ENCODE measurements around the gene HOXC4.

Gene HOXC4

DNA sequence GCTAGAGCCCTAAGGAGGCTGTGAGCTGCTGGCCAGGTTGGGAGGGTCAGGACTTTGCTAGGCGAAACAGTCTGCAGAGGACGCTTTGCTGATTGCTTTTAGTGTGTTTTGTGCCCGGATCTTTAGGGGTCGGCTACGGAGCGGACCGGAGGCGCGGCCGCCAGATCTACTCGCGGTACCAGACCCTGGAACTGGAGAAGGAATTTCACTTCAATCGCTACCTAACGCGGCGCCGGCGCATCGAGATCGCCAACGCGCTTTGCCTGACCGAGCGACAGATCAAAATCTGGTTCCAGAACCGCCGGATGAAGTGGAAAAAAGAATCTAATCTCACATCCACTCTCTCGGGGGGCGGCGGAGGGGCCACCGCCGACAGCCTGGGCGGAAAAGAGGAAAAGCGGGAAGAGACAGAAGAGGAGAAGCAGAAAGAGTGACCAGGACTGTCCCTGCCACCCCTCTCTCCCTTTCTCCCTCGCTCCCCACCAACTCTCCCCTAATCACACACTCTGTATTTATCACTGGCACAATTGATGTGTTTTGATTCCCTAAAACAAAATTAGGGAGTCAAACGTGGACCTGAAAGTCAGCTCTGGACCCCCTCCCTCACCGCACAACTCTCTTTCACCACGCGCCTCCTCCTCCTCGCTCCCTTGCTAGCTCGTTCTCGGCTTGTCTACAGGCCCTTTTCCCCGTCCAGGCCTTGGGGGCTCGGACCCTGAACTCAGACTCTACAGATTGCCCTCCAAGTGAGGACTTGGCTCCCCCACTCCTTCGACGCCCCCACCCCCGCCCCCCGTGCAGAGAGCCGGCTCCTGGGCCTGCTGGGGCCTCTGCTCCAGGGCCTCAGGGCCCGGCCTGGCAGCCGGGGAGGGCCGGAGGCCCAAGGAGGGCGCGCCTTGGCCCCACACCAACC is 23.9 kb upstream of the HOXC4 start:
- DNase-seq = no peak

DNA sequence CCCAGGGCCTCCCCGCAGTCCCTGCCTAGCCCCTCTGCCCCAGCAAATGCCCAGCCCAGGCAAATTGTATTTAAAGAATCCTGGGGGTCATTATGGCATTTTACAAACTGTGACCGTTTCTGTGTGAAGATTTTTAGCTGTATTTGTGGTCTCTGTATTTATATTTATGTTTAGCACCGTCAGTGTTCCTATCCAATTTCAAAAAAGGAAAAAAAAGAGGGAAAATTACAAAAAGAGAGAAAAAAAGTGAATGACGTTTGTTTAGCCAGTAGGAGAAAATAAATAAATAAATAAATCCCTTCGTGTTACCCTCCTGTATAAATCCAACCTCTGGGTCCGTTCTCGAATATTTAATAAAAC is 23.2 kb upstream of the HOXC4 start:
- DNase-seq = no peak

DNA sequence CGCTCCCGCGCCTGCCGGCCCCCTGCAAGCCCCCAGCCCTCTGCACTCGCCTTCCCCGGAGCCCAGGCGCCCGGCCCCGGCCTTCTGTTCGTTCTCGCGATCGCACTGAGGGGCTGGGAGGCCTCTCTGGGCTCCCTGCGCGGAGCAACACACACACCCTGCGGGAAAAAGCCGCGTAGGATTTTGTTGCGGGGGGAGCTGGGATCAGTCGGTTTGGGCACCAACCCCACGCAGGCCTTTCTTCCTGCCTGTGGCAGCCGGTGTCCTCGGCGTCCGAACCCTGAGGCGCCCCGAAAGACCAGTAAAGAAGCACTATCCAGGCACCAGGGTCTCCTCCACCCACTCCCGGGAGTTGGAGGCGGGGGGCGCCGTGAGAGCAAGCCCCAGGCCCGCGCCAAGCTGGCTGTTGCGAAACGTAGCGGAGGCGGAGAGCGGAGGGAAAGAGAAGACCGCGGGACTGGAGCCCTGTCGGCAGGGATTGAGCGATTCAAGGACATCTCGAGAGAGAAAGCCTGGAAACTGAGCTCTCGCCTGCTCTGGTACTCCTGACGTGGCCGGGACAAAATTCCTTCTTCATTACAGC is 22.7 kb upstream of the HOXC4 start:
- DNase-seq = no peak

DNA sequence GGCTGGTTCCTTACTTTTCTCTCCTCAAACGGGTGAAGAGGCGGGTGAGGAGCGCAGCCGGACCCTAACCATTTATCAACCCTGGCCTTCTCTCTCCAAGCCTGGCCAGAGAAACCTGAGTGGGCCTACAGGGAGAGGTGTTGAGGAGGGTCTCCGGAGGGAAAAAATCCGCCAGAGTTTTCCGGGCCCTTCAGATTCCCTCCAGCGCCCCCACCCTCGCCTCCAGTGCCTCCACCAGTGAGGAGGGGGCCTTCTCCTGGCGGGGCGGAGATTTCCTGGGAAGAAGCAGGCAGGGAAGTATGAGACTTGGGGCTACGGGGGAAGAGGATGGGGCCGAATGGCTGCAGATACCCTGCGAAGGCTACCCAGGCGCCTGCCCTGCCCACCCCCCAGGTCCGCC is 22.2 kb upstream of the HOXC4 start:
- no peak for DNase-seq

DNA sequence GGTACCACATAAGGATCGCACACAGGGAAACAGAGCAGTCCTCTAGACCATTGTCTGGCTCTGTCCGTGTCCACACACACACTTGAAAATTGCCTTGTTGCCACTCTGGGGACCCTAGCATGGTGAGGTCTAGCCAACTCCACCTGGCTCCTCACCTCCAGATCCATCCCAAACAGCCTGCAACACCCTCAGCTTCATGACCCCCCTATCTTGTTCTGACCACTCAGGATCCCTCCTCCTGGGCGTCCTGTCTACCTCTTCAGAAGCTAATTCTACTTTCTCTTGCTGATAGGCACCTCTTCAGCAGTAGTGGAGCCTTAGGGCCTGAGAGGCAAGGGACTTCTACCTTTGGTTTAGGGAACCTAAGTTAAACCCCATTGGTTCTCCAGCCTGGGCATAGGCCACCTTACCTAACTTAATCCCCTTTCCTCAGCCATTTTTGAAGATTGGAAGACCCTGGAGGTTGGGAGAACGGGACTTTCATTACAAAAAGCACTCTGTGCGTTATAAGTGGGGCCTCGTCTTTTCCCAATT is 21.5 kb upstream of the HOXC4 start:
- no peak for DNase-seq

DNA sequence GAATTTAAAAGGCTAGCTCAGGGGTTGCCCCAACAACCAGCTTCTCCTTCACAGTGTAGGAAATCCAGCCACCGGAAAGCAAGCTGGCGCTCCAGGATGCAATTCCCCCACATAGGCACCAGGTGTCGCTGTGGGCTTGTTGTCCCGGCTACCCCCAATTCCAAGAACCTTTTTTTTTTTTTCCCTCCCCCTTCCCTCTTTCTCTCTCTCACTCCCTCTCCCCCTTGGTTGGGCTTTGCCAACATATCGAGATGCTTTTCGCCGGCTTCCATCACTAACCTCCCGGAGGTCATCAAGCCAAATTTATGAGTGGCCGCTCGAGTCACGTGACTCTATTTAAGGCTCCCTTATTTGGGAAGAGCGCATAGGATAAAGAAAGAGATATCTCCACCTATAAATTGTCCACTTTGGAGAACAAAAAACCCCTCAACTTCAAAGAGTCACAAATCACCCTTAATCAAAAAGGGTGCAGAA is 21.0 kb upstream of the HOXC4 start, which contains the start of gene HOXC5:
TSS of gene HOXC5 (plus strand) at position 424 of the 474 bp plus-strand sequence. CDS start 73 bp downstream, outside the sequence.
- peak; percentile 69 for DNase-seq

DNA sequence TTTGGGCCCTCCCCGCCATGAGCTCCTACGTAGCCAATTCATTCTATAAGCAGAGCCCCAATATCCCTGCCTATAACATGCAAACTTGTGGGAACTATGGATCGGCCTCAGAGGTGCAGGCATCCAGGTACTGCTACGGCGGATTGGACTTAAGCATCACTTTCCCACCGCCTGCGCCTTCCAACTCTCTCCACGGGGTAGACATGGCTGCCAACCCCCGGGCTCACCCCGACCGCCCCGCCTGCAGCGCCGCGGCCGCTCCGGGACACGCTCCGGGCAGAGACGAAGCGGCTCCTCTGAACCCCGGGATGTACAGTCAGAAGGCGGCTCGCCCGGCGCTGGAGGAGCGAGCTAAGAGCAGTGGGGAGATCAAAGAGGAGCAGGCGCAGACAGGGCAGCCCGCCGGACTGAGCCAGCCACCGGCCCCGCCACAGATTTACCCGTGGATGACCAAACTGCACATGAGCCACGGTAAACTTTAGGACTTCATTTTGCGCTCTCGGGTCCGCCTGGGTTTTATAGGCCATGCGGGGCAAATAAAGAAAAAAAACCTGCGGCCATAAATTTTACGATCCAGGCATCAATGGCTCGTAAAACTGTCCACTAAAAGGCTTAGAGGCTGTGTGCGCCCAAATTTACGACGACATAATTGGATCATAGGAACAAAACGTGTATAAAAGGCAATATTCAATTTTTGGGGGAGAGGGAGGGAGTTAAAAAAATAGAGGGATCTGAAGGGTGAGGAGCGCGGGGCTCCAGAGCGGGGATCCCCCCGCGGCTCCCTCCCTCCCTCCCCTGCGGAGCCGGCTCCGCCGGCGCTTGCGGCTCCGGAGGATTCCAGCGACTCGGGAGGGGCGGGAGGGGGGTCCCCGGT is 20.3 kb upstream of the HOXC4 start:
- DNase-seq = peak; percentile 28

DNA sequence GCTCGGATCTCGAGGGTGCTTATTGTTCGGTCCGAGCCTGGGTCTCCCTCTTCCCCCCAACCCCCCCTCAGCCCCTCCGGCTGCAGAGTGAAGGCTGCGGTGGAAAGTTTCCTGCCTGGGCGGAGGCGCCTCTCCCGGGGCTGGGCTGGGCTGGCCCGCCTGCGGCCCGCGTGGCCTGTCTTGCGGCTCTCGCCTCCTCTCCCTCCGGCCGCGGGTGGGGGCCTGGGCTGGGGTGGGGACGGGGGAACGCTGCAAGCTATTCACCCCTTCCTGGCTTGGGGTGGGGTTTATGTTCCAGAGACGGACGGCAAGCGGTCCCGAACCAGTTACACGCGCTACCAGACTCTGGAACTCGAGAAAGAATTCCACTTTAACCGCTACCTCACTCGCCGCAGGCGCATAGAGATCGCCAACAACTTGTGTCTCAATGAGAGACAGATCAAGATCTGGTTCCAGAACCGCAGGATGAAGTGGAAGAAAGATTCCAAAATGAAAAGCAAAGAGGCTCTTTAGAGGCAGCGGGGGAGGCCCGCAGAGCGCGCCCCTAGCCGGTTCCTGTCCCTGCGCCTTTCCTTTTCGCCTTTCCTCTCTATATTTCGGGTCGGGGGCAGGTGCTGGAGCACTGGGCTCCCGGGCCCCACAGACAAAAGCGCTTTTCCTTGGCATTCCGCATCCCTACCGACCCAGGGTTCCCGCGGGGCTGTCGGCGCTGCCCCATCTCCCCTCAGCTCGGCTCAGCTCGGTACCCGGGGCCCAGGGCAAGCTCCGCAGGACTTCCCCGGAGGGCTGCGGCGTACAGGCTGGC is 19.5 kb upstream of the HOXC4 start:
- no peak for DNase-seq

DNA sequence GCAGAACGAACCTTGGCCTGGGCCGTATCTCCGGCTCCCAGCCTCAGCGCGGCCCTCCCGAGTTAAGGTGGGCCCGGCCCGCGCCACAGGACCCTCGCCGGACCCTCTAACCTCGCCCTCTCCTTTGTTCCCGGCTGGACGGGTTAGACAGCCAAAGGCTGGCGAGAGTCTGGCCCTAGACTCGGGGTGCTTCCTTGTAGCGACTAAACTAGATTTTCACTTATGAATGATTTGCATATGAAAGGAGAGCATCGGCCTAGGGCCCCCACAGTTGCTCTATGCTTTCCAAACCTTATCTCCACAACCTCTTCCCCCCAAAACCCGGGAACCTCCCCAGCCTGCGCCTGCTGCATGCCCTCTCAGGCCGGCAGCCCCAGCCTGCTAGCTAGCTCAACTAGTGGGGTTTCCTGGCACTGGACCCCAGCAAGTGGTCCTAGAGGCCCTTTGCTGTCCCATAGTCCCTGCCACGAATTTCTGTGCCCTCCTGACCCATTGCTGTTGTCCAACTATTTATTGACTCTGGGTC is 18.8 kb upstream of the HOXC4 start:
- DNase-seq = no peak

DNA sequence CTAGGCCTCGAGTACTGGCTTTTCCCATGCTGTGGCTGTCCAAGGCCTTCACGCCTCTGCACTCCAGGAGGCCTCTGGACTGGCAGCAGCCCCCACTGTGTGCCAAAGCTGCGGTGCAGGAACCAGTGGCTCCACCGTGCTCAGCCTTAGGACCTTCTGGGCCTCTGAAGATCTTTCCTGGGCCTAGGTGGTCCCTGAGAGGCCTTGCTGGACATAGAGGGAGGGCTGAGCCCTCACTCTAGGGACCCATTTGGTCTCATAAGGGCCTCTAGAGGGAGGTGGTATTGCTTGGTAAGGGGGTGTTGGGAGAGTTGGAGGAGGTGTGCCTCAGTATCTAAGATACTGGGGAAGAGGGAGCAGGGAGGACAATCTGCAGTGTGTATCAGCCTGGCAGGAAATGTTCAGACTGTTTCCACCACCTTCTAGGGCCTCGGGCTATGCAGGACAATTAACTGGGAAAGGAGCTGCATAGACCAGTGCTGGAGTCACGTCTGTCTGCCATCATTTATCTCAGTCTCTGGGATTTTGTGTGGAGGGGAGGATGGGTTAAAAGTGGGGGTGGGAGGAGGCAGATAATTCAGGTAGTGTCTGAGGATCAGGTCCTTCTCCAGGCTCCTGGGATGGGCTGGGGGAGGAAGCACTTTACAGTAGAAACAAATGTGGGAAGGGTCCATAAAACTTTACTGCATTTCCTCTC is 17.9 kb upstream of the HOXC4 start:
- no peak for DNase-seq

DNA sequence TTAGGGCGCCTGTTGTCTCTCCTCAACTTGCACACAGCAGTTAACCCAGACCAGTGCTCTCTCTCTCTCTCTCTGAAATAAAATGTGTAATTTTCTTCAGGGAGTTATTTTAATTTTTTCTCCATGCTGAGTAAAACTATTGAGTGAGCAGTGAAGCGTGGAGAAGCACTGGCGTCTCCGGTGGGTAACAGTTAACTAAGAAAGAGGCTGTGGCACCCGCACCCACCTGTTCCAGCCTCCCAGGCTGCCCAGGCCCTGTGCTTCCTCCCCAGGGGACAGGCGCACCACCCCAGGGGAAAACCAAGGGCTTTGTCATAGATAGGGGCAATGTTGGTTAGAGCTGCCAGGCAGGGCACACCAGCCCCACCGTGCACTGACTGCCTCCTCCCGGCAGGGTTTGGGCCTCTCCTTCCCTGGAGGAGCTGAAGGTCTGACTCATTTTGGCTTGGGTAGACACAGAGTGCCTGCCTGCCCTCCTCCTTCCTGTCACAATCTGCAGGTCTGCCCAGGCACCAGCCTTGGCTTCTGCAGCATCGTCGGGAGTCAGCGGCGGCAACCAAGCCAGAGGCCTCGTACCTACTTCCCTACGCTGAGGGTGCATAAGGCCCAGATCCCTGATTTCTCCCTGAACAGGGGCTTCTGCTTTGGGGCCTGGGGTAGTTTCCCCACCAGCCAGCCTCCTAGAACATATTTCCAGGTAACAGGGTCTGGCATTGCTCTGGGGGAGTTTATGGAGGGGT is 16.8 kb upstream of the HOXC4 start:
- DNase-seq = no peak

DNA sequence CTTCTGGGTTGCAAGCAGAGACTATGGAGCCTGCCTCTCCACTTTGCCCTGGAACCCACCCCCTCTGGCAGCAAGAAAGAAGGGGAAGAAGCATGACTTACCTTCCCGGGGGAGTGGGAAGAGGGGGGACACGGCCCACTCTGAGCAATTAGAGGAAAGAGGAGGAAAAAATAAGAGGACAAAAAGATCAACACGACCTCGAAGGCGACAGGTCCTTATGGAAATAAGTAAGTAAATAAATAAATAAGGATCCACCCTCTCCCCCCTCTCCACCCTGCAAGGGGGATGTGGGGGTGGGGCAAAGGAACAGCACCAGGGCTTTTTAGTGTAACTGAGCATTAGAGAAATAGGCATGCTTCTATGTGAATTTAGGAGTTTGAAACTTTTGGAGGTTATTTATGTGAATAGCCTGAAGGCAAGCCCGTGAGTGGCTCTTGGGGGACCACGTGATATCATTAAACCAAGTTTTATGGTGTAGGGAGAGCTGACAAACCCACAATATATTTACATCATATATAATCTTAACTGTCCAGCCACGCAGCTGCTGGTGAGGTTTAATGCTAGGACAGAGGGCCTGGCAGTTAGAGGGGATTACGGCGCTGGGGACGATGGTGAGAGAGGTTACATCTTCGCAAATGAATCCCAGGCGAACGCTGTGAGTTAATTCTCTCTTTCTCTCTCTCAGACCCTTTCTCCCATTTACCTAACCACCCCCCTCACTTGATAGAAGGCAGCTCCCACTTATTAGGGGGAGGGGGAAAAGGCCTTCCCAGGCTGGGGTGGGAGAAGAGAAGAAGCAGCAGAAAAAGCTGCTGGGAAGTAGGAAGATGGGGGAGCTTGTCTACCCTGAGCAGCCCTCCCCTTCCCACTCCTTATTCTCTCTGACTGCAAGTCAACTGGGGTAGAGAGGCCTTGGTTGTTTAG is 16.0 kb upstream of the HOXC4 start:
- DNase-seq = no peak

DNA sequence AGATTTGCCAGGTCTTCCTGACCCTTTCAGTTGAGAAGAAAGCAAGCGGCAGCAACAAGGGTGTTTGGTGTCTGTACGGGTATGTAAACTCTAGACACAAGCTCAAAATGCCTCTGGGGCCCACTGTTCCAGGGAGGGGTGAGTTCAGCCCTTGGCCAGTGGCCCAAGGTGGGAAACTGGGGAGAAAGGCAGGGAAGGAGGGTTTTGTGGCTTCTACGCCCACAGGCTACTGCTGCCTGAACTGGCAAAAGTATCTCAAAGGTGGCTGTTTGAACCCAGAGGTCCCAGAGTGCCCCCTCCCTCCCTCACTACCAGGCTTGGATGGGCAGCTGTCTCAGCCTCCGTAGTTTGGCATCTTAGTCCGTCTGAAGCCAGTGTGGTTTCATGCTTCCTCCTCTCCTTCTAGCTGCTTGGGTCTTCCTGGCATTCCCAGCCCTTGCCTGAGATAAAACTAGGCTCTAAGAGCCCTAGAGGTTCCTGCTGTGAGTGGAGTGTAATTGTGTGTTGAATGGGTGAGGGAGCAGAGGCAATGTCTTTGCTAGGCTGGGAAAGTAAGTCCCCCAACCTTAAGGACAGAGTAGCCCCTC is 15.3 kb upstream of the HOXC4 start:
- peak; percentile 8 for DNase-seq

DNA sequence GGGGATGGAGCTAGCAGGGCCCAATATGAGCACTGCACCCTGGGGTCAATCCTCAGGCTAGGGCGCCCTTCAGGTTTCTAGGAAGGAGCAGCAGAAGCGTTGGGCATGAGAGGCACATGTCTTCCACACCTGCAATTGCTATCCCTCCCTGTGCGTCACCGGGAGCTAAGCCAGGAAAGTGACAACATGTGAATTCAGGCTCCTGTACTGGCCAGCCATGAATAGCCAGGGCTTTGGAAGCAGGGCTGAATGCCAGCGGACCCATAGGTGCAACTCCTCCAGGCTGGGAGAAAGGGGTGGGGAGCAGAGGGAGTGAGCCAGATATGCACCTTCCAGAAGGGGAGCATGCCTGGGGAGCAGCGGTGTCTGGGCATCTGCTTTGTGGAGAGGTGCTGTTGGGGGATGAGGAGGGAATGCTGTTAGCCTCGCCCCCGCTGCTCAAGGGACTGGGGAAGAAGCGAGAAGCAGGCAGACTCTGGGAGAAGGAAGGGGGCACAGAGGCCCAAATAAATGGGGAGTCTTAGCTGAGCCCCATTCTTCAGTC is 14.7 kb upstream of the HOXC4 start:
- DNase-seq = no peak

DNA sequence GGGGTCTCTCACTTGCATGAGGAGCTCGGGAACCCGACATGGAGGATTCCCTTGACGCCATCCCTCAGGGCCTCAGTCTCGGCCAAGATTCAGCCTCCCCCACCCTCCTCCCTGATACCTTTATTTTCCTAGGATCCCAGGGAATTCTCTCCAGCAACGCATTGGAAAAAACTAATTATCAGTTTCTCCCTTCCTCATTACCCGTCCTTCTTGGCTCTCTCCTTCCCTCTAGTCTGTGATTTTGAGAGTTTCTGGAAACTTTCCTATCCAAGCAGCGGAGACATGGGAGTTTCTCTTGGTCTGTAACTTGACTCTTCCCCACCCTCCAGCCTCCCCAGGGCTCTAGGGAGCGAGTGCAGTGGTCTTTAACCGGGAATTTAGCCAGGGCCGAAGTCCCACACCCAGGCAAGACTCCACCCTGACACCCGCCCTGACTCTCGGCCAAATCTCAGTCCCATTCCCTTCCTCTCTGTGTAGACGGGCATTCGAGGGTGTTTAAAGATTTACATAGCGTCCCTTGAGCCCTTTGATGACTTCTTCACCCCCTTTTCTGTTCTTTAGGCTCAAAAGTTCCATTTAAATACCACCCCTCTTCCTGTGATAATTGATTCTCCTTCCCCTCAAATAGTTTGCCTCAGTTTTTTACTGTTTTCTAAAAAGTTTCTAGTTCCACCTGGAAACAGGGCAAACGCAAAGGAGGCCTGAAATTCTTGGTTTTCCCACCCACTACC is 14.1 kb upstream of the HOXC4 start:
- DNase-seq = no peak

DNA sequence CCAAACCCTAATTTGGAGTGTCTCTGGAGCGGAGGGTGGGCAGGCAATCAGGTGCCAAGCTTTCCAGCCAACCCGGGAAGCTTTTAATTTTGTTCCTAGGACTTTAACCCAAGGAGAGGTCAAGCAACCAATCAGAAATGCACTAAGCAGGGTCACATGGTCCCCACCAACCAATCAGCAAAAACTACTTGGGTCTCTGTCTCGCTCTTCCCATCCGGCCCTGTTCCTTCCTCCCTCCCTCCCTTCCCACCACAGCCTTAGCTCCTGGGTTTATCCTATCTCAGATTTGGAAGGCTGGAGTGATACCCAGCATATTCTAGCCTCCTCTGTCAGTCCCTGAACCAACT is 13.5 kb upstream of the HOXC4 start:
- DNase-seq = no peak

DNA sequence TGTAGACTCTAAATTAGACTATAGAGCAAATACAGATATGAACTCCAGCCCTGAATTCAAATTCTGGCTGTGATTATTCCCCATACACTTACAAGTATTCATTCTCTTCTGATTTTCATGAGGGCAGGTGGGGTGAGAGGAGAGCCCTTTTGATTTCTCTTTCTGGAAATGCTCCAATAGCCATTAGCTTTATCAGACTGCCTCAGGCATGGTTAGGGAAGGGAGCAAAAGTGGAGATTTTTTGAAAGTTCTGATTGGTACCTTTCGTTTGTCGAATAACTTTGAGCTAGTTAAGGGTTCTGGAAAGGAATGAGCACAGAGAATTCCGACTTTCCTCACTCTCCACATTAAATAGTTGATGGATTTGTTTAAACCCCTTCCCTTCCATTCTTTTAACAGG is 13.0 kb upstream of the HOXC4 start:
- no peak for DNase-seq

DNA sequence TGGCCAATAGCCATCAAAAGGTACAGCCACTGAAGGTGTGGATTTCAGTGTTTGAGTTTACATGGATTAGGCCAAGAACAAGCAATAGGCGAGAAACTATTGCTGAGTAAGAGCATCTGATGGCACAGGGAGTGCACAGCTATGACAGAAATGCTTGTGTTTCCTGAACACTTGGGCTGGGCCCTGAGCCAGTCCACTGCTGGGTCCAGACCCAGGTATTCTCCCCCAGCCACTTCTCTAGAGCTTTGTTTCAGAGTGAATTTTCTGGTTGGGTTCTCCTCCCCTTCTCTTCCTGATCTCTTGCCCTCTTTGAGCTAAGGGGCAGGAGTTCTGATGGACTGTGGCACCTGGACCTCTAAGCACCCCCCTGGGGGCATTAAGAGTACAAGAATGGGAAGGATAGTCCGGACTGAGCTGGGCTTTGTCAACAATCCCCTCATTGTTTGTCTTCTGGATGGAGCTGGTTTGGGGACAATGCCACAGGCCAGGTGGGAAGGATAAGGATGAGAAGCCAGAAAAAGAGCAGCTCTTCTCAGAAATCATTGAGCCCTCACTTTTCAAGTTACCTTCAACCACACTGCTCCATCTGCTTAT is 12.4 kb upstream of the HOXC4 start:
- no peak for DNase-seq

All from activated T-cell treated with anti-CD3 and anti-CD28 coated beads, Interleukin-2, amount 50 U/mL, for 1 hour (primary cell).